SK-N-SH (cell line): ENCODE results near the gene ARGLU1. TPM values are rescaled to one million over a fixed set of nuclear protein-coding genes. Genes with fewer than 3 reads are reported as not detected.
"Not testable (repeated sequence)": the region's sequence is repeated elsewhere in the genome, so short reads cannot be mapped to it uniquely, and the experiment has no call there.

ENCODE experiments used
- CTCF ChIA-PET: fragments of 300-600, 350-600 bp; formaldehyde crosslinking; extraction: SDS; loops from one replicate; lab custom pipeline; 2021; lab: Yijun Ruan, JAX
- POLR2A ChIA-PET: fragments of 350-600 bp; sonication (Branson Sonifier 250); formaldehyde crosslinking; extraction: SDS; loops from one replicate; lab custom pipeline; 2020; ENCODE audit warnings: antibody characterized with exemption, inconsistent platforms; lab: Yijun Ruan, JAX
- DNase-seq: peaks from one replicate; pipeline ENCODE4 v3.0.0; 2012
- H2AFZ ChIP-seq: fragments of 200-600 bp; sonication (generic); 2 replicates; pipeline ENCODE4 v1.8.1; 2016; ENCODE audit warnings: antibody characterized with exemption, mild to moderate bottlenecking, low read depth
- H3F3A ChIP-seq: fragments of 200-600 bp; sonication (generic); replicated peaks from 2 replicates; pipeline ENCODE3; 2016; ENCODE audit warnings: antibody characterized with exemption, mild to moderate bottlenecking; ENCODE audit not compliant: insufficient read depth
- H3K27ac ChIP-seq, 2 experiments: fragments of 200-500 bp in 1 of 2; fragments of 200-600 bp in 1 of 2; sonication (Bioruptor generic) in 1 of 2; sonication (generic), shearing (Covaris generic) in 1 of 2; 2 replicates each; pipeline versions ENCODE4 v1.5.1 to v1.6.1; 2014 to 2016; ENCODE audit warnings: low read depth in 2 of 2, inconsistent platforms in 1 of 2, low read length in 1 of 2, mild to moderate bottlenecking in 1 of 2, mixed read lengths in 1 of 2
- H3K27me3 ChIP-seq: fragments of 200-600 bp; sonication (generic), shearing (Covaris generic); 2 replicates; pipeline ENCODE4 v1.6.1; 2016; ENCODE audit warnings: mixed run types; ENCODE audit not compliant: insufficient read depth
- H3K36me3 ChIP-seq, 2 experiments: fragments of 200-500 bp in 1 of 2; fragments of 200-600 bp in 1 of 2; sonication (Bioruptor generic) in 1 of 2; sonication (generic) in 1 of 2; replicated peaks in 1 of 2; 2 replicates each; pipeline versions ENCODE3 to v1.5.1; 2014 to 2016; ENCODE audit warnings: low read length in 1 of 2, mild to moderate bottlenecking in 1 of 2; ENCODE audit not compliant: insufficient read depth in 2 of 2, control insufficient read depth in 1 of 2
- H3K4me1 ChIP-seq, 2 experiments: fragments of 200-500 bp in 1 of 2; fragments of 200-600 bp in 1 of 2; sonication (Bioruptor generic) in 1 of 2; sonication (generic), shearing (Covaris generic) in 1 of 2; 2 replicates each; pipeline versions ENCODE4 v1.5.1 to v1.6.1; 2014 to 2016; ENCODE audit warnings: low read depth in 1 of 2, low read length in 1 of 2, mixed run types in 1 of 2; ENCODE audit not compliant: insufficient read depth in 2 of 2, control insufficient read depth in 1 of 2
- H3K4me2 ChIP-seq: fragments of 200-600 bp; sonication (generic), shearing (Covaris generic); 2 replicates; pipeline ENCODE4 v1.6.1; 2017; ENCODE audit warnings: mixed run types
- H3K4me3 ChIP-seq, 2 experiments: fragments of 200-500 bp in 1 of 2; fragments of 200-600 bp in 1 of 2; sonication (Bioruptor generic) in 1 of 2; sonication (generic), shearing (Covaris generic) in 1 of 2; 2 replicates each; pipeline versions ENCODE4 v1.5.1 to v1.8.1; 2014 to 2016; ENCODE audit warnings: low read depth in 2 of 2, inconsistent platforms in 1 of 2, low read length in 1 of 2, mild to moderate bottlenecking in 1 of 2, mixed read lengths in 1 of 2, moderate library complexity in 1 of 2
- H3K79me2 ChIP-seq: fragments of 200-600 bp; sonication (generic); 2 replicates; pipeline ENCODE4 v1.8.1; 2017; ENCODE audit warnings: mild to moderate bottlenecking; ENCODE audit not compliant: insufficient read depth
- H3K9ac ChIP-seq: fragments of 200-600 bp; sonication (generic); 2 replicates; pipeline ENCODE4 v1.6.1; 2017; ENCODE audit warnings: mixed run types
- H3K9me2 ChIP-seq: fragments of 200-600 bp; sonication (generic); 2 replicates; pipeline ENCODE4 v1.6.1; 2017; ENCODE audit warnings: mixed run types
- H3K9me3 ChIP-seq: fragments of 200-600 bp; sonication (generic); 2 replicates; pipeline ENCODE4 v1.6.1; 2017; ENCODE audit warnings: mixed run types, mild to moderate bottlenecking, moderate library complexity
- H4K20me1 ChIP-seq: fragments of 200-600 bp; sonication (generic); 2 replicates; pipeline ENCODE4 v1.6.1; 2017; ENCODE audit warnings: mild to moderate bottlenecking, mixed run types; ENCODE audit not compliant: insufficient read depth
- CHD2 ChIP-seq: fragments of 150-350 bp; IDR thresholded peaks from 2 replicates; pipeline ENCODE4 v1.6.1; 2018; ENCODE audit warnings: low read length; ENCODE audit not compliant: partially characterized antibody
- ELF1 ChIP-seq: IDR thresholded peaks from 2 replicates; pipeline ENCODE4 v1.4.0; 2012
- EZH2phosphoT487 ChIP-seq: fragments of 200-600 bp; sonication (generic); IDR thresholded peaks from 2 replicates; pipeline ENCODE4 v1.6.1; 2017; ENCODE audit warnings: low read depth, mixed run types, mild to moderate bottlenecking, antibody characterized with exemption, moderate library complexity, borderline replicate concordance
- FOXJ3 ChIP-seq: sonication (generic); formaldehyde crosslinking; IDR thresholded peaks from 2 replicates; pipeline ENCODE4 v1.5.1; 2020; ENCODE audit warnings: mild to moderate bottlenecking, missing genetic modification reagents
- FOXM1 ChIP-seq: IDR thresholded peaks from 2 replicates; pipeline ENCODE4 v1.4.0; 2012; ENCODE audit warnings: low read depth, mild to moderate bottlenecking
- GABPA ChIP-seq: IDR thresholded peaks from 2 replicates; pipeline ENCODE4 v1.4.0; 2012; ENCODE audit warnings: low read depth, mild to moderate bottlenecking
- MAX ChIP-seq: IDR thresholded peaks from 2 replicates; pipeline ENCODE4 v1.4.0; 2012; ENCODE audit warnings: low read depth
- MEF2A ChIP-seq: IDR thresholded peaks from 2 replicates; pipeline ENCODE4 v1.4.0; 2012; ENCODE audit warnings: low read depth, borderline replicate concordance
- NFIC ChIP-seq: IDR thresholded peaks from 2 replicates; pipeline ENCODE4 v1.4.0; 2012; ENCODE audit warnings: borderline replicate concordance
- NRF1 ChIP-seq: IDR thresholded peaks from 2 replicates; pipeline ENCODE4 v1.6.1; 2012; ENCODE audit warnings: low read depth, mild to moderate bottlenecking, low read length
- PBX3 ChIP-seq: IDR thresholded peaks from 2 replicates; pipeline ENCODE4; 2012
- POLR2AphosphoS5 ChIP-seq: IDR thresholded peaks from 2 replicates; pipeline ENCODE4 v1.6.1; 2012; ENCODE audit warnings: low read depth, low read length
- RAD21 ChIP-seq: IDR thresholded peaks from 2 replicates; pipeline ENCODE4 v1.6.1; 2012; ENCODE audit warnings: mild to moderate bottlenecking, low read length
- RFX5 ChIP-seq: IDR thresholded peaks from 2 replicates; pipeline ENCODE4 v1.6.1; 2012; ENCODE audit warnings: mild to moderate bottlenecking, improper control_type of control experiment, low read length
- SIN3A ChIP-seq: IDR thresholded peaks from 2 replicates; pipeline ENCODE4 v1.6.1; 2012; ENCODE audit warnings: low read depth, mild to moderate bottlenecking, low read length, moderate library complexity, borderline replicate concordance
- SMC3 ChIP-seq: IDR thresholded peaks from 2 replicates; pipeline ENCODE4 v1.6.1; 2012; ENCODE audit warnings: low read depth, low read length, improper control_type of control experiment
- TCF12 ChIP-seq: IDR thresholded peaks from 2 replicates; pipeline ENCODE4 v1.4.0; 2012
- TEAD4 ChIP-seq: IDR thresholded peaks from 2 replicates; pipeline ENCODE4 v1.4.0; 2012; ENCODE audit warnings: mild to moderate bottlenecking, borderline replicate concordance; ENCODE audit not compliant: insufficient read depth
- USF2 ChIP-seq: fragments of 150-350 bp; IDR thresholded peaks from 2 replicates; pipeline ENCODE4 v1.6.1; 2017; ENCODE audit warnings: antibody characterized with exemption, low read length, low read depth, borderline replicate concordance
- ZBTB33 ChIP-seq: IDR thresholded peaks from 2 replicates; pipeline ENCODE4 v1.4.0; 2012; ENCODE audit warnings: low read depth, borderline replicate concordance
- WGBS: methylation state at CpG from one replicate; pipeline ENCODE4 v1.1.6; 2017; ENCODE audit warnings: low lambda C conversion rate; 5-methylcytosine and 5-hydroxymethylcytosine counted together
- polyA plus RNA-seq, 3 experiments: library from polyadenylated mRNA; depleted of rRNA; stranded (reverse); fragments of >200 nt; gene quantifications; 2 replicates each; pipeline ENCODE4 v1.2.3, GENCODE V29; 2012

The ARGLU1 gene
- polyA plus RNA-seq, 1 of the 3 experiments (the other 2 are of a cell fraction), result 101 TPM

- peaks cover 0 to 5% of the 10 kb centered on the region in 2 experiments; a peak in 1 of 4 replicates for H3K4me1 ChIP-seq
- 71% methylated on average over 3 of the region's 3 CpGs for WGBS
- H2AFZ ChIP-seq, result no peak overlapping the region
- H3K9me2 ChIP-seq, result no peaks in the 10 kb centered on the region
- H3K27ac ChIP-seq, result no peak overlapping the region
- H3K9ac ChIP-seq, result no peak overlapping the region
- DNase-seq, result no peak
- H3K4me3 ChIP-seq, result no peak overlapping the region
- H3K27me3 ChIP-seq, result no peaks in the 10 kb centered on the region
- H3K4me2 ChIP-seq, result no peak overlapping the region
- H3F3A ChIP-seq, result no peaks in the 10 kb centered on the region
- POLR2A ChIA-PET, result no interaction called here
- H3K36me3 ChIP-seq, result no peaks in the 10 kb centered on the region
- CTCF ChIA-PET, result interaction anchor here (0.9 kb wide), 1 partner anchor 33 kb away, joined by 4 read pairs; no protein-coding TSS in a partner anchor
- no peaks in the 10 kb centered on the region for H4K20me1 ChIP-seq
- H3K79me2 ChIP-seq, result no peaks in the 10 kb centered on the region
- no peaks in the 10 kb centered on the region for H3K9me3 ChIP-seq
- TF ChIP-seq MAX, result no peak
- no peak for TF ChIP-seq ELF1
- TF ChIP-seq ZBTB33, result no peak
- TF ChIP-seq NRF1, result no peak
- TF ChIP-seq TCF12, result no peak
- TF ChIP-seq MEF2A, result no peak
- no peak for TF ChIP-seq PBX3
- no peak for TF ChIP-seq EZH2phosphoT487
- no peak for TF ChIP-seq CHD2
- TF ChIP-seq FOXM1, result no peak
- no peak for TF ChIP-seq NFIC
- no peak for TF ChIP-seq SIN3A
- TF ChIP-seq TEAD4, result no peak
- TF ChIP-seq RAD21, result no peak
- no peak for TF ChIP-seq GABPA
- TF ChIP-seq SMC3, result no peak
- no peak for TF ChIP-seq FOXJ3
- TF ChIP-seq, all 33 proteins: peak for 0
Measured at GRCh38 chr13:106602178-106602577, 34.2 kb upstream of the ARGLU1 start.

- H3K4me3 ChIP-seq, result no peak overlapping the region
- H3K27ac ChIP-seq, result no peak overlapping the region
- H3F3A ChIP-seq, result no peaks in the 10 kb centered on the region
- 52% methylated on average over 6 of the region's 6 CpGs for WGBS
- ChIA-PET CTCF (interaction anchor here (0.9 kb wide), 1 partner anchor 33 kb away, joined by 4 read pairs; no protein-coding TSS in a partner anchor), POLR2A (no interaction called here)
- no peaks in the 10 kb centered on the region for H3K36me3 ChIP-seq
- H3K27me3 ChIP-seq, result no peaks in the 10 kb centered on the region
- no peak overlapping the region for H3K9ac ChIP-seq
- H3K9me3 ChIP-seq, result no peaks in the 10 kb centered on the region
- H3K79me2 ChIP-seq, result no peaks in the 10 kb centered on the region
- peaks cover 0 to 5% of the 10 kb centered on the region in 2 experiments; a peak in 1 of 4 replicates for H3K4me1 ChIP-seq
- H4K20me1 ChIP-seq, result no peaks in the 10 kb centered on the region
- no peak for DNase-seq
- no peak overlapping the region for H2AFZ ChIP-seq
- no peaks in the 10 kb centered on the region for H3K9me2 ChIP-seq
- TF ChIP-seq ELF1, result no peak
- no peak for TF ChIP-seq SIN3A
- no peak for TF ChIP-seq POLR2AphosphoS5
- TF ChIP-seq RFX5, result no peak
- TF ChIP-seq MEF2A, result no peak
- TF ChIP-seq EZH2phosphoT487, result no peak
- TF ChIP-seq USF2, result no peak
- TF ChIP-seq, all 33 proteins: peak for 0
- H3K4me2 ChIP-seq, result no peak overlapping the region
Measured at GRCh38 chr13:106601489-106601888, 33.6 kb upstream of the ARGLU1 start.

GRCh38 chr13:106600798-106601135, 32.8 kb upstream of the ARGLU1 start:
- POLR2A ChIA-PET, CTCF ChIA-PET, H3K4me2 ChIP-seq, H4K20me1 ChIP-seq, H3K4me3 ChIP-seq, H3K79me2 ChIP-seq, H3K9ac ChIP-seq, H3K9me2 ChIP-seq, H2AFZ ChIP-seq, H3K27me3 ChIP-seq, H3K9me3 ChIP-seq, H3K36me3 ChIP-seq, DNase-seq, H3F3A ChIP-seq, H3K4me1 ChIP-seq, H3K27ac ChIP-seq: not testable (repeated sequence)
- 45% methylated on average over 2 of the region's 2 CpGs for WGBS
